Natural killer cell (primary cell): Measurements from ENCODE around the gene POLR2B. TPM values are rescaled to one million over a fixed set of nuclear protein-coding genes. Genes with fewer than 3 reads are reported as not detected.
"Not testable (repeated sequence)": the region's sequence is repeated elsewhere in the genome, so short reads cannot be mapped to it uniquely, and the experiment has no call there.

Experiments
- ATAC-seq, 3 donors: fragments of 150-1000 bp in 2 of 3; fragments of 200-7000 bp in 1 of 3; cut with Tn5 transposase; 1 replicate in 1 of 3; 2 replicates in 2 of 3; pipeline ENCODE4 v1.10.0; 2021; ENCODE audit warnings: mild to moderate bottlenecking in 2 of 3, moderate library complexity in 2 of 3
- DNase-seq, 2 donors: peaks; one replicate each; pipeline versions ENCODE4 v3.0.0 to v3.0.0-alpha.2; 2013 to 2021; ENCODE audit warnings: mixed read lengths in 1 of 2
- H3K27ac ChIP-seq: one replicate; pipeline ENCODE4 v1.5.1; 2013; ENCODE audit warnings: mild to moderate bottlenecking, low read length
- H3K27me3 ChIP-seq: one replicate; pipeline ENCODE4 v1.6.1; 2013; ENCODE audit warnings: low read length; ENCODE audit not compliant: control insufficient read depth, insufficient read depth
- H3K36me3 ChIP-seq: one replicate; pipeline ENCODE4 v1.6.1; 2013; ENCODE audit warnings: low read length; ENCODE audit not compliant: control insufficient read depth, insufficient read depth
- H3K4me1 ChIP-seq: one replicate; pipeline ENCODE4 v1.6.1; 2013; ENCODE audit warnings: low read length; ENCODE audit not compliant: control insufficient read depth, insufficient read depth
- H3K4me3 ChIP-seq: one replicate; pipeline ENCODE4 v1.5.1; 2013; ENCODE audit warnings: low read length
- H3K9me3 ChIP-seq: one replicate; pipeline ENCODE4 v1.6.1; 2013; ENCODE audit warnings: low read length; ENCODE audit not compliant: control insufficient read depth, insufficient read depth
- H3K27ac Mint-ChIP-seq, 2 donors: one replicate each; pipeline ENCODE4 v1.8.0; 2022; ENCODE audit warnings: mild to moderate bottlenecking in 2 of 2, mixed read lengths in 2 of 2, moderate library complexity in 1 of 2
- H3K27me3 Mint-ChIP-seq, 2 donors: one replicate each; pipeline ENCODE4 v1.8.0; 2022; ENCODE audit warnings: low read depth in 2 of 2, mixed read lengths in 2 of 2
- H3K36me3 Mint-ChIP-seq: one replicate; pipeline ENCODE4 v1.8.0; 2022; ENCODE audit warnings: mixed read lengths
- H3K4me1 Mint-ChIP-seq, 2 donors: one replicate each; pipeline ENCODE4 v1.8.0; 2022; ENCODE audit warnings: mixed read lengths in 2 of 2
- H3K4me3 Mint-ChIP-seq: one replicate; pipeline ENCODE4 v1.8.0; 2022; ENCODE audit warnings: mild to moderate bottlenecking, moderate library complexity, mixed read lengths
- H3K9me3 Mint-ChIP-seq, 2 donors: one replicate each; pipeline ENCODE4 v1.8.0; 2022; ENCODE audit warnings: mixed read lengths in 2 of 2
- CTCF ChIP-seq: fragments of 200-600 bp; IDR thresholded peaks from one replicate; pipeline ENCODE4 v1.8.0; 2022; ENCODE audit warnings: antibody characterized with exemption
- WGBS: methylation state at CpG from one replicate; pipeline ENCODE4 v1.1.7; 2013; ENCODE audit warnings: missing lambda C conversion rate; ENCODE audit not compliant: insufficient coverage; 5-methylcytosine and 5-hydroxymethylcytosine counted together
- intact Hi-C: fragments of 100-400 bp; cut with micrococcal nuclease; formaldehyde crosslinking; loops from one replicate; pipeline ENCODE4 v1.14.2; 2022
- total RNA-seq, 4 donors: library from RNA; stranded (reverse); fragments of 120-200 nt in 1 of 4; gene quantifications; one replicate each; pipeline versions ENCODE4 v1.2.3 to v1.2.4, GENCODE V29; 2013 to 2022

The POLR2B gene
- total RNA-seq, 3 donors from 2014 or later (not counting 1 experiment from before 2014, with no cell fraction given): 108 to 113 (median 110) TPM

- ATAC-seq (no peak), DNase-seq (no peak)
- Histone ChIP-seq H3K4me3 (no peak overlapping the region), H3K36me3 (no peaks in the 10 kb centered on the region), H3K27ac (no peak overlapping the region), H3K4me1 (no peaks in the 10 kb centered on the region), H3K9me3 (no peaks in the 10 kb centered on the region), H3K27me3 (no peaks in the 10 kb centered on the region)
- Mint-ChIP-seq H3K4me1 (peaks cover 57 to 66% of the 10 kb centered on the region in 2 donors), H3K27me3 (no peaks in the 10 kb centered on the region), H3K9me3 (no peaks in the 10 kb centered on the region), H3K36me3 (no peaks in the 10 kb centered on the region), H3K27ac (no peak overlapping the region), H3K4me3 (no peak overlapping the region)
- 84% methylated on average over 14 of the region's 14 CpGs for WGBS
- intact Hi-C loops: no loop called here
- TF ChIP-seq CTCF: no peak
These were observed 77.2 kb downstream of the POLR2B start for GRCh38 chr4:57055886-57056285.

- ATAC-seq: no peak
- Mint-ChIP-seq H3K4me3 (no peak overlapping the region), H3K27me3 (no peaks in the 10 kb centered on the region), H3K4me1 (peaks cover 51 to 61% of the 10 kb centered on the region in 2 donors), H3K9me3 (no peaks in the 10 kb centered on the region), H3K27ac (peak overlapping the region; percentile 50 to 65), H3K36me3 (no peaks in the 10 kb centered on the region)
- Histone ChIP-seq H3K4me3 (no peak overlapping the region), H3K27me3 (no peaks in the 10 kb centered on the region), H3K4me1 (no peaks in the 10 kb centered on the region), H3K9me3 (no peaks in the 10 kb centered on the region), H3K27ac (no peak overlapping the region), H3K36me3 (no peaks in the 10 kb centered on the region)
- intact Hi-C loops: no loop called here
- DNase-seq: no peak
- TF ChIP-seq CTCF: no peak
- 71% methylated on average over 3 of the region's 6 CpGs for WGBS
These were observed 81.4 kb downstream of the POLR2B start for GRCh38 chr4:57059890-57060716.

GRCh38 chr4:57060717-57061067 lies 82.0 kb downstream of the POLR2B start:
- H3K9me3 ChIP-seq, H3K9me3 Mint-ChIP-seq, H3K4me3 ChIP-seq, H3K4me3 Mint-ChIP-seq, DNase-seq, intact Hi-C loops, H3K27me3 Mint-ChIP-seq, H3K36me3 ChIP-seq, H3K4me1 ChIP-seq, ATAC-seq, H3K36me3 Mint-ChIP-seq, H3K27me3 ChIP-seq, H3K27ac ChIP-seq: not testable (repeated sequence)
- WGBS: 87% methylated on average over 6 of the region's 6 CpGs
- Mint-ChIP-seq H3K27ac (peak overlapping the region; percentile 50 to 65), H3K4me1 (peaks cover 48 to 63% of the 10 kb centered on the region in 2 donors)

GRCh38 chr4:57061395-57061794 lies 82.7 kb downstream of the POLR2B start:
- no peak overlapping the region for H3K4me3 ChIP-seq
- no peaks in the 10 kb centered on the region for H3K27me3 Mint-ChIP-seq
- H3K9me3 Mint-ChIP-seq: no peaks in the 10 kb centered on the region
- intact Hi-C loops: no loop called here
- H3K36me3 Mint-ChIP-seq: no peaks in the 10 kb centered on the region
- H3K9me3 ChIP-seq: no peaks in the 10 kb centered on the region
- WGBS: 42% methylated on average over 2 of the region's 5 CpGs
- H3K4me3 Mint-ChIP-seq: no peak overlapping the region
- no peaks in the 10 kb centered on the region for H3K27me3 ChIP-seq
- no peak for DNase-seq
- no peak overlapping the region for H3K27ac Mint-ChIP-seq
- no peaks in the 10 kb centered on the region for H3K4me1 ChIP-seq
- TF ChIP-seq CTCF: no peak
- H3K4me1 Mint-ChIP-seq: peaks cover 47 to 61% of the 10 kb centered on the region in 2 donors
- no peak overlapping the region for H3K27ac ChIP-seq
- H3K36me3 ChIP-seq: no peaks in the 10 kb centered on the region
- ATAC-seq: no peak
